HepG2 (cell line): ENCODE results near the gene OR4D9. TPM values are rescaled to one million over a fixed set of nuclear protein-coding genes. Genes with fewer than 3 reads are reported as not detected.
A peak's percentile ranks its signal among the peaks of the same experiment; 100 is the strongest.

ENCODE experiments used
- ATAC-seq: fragments of 200-7000 bp; cut with Tn5 transposase; 3 replicates; pipeline ENCODE4 v1.9.1; 2020; ENCODE audit warnings: mild to moderate bottlenecking, moderate library complexity
- BruUV-seq: library from RNA; stranded (reverse); fragments of 400-500 nt; replicated peaks from 2 replicates; lab custom pipeline; 2021; lab: Mats Ljungman, UMichigan
- CTCF ChIA-PET: fragments of 300-600 bp; formaldehyde crosslinking; extraction: SDS; loops from one replicate; lab custom pipeline; 2021; ENCODE audit warnings: low total read pairs, inconsistent platforms, low intra/inter-chr PET ratio; lab: Yijun Ruan, JAX
- POLR2A ChIA-PET: fragments of 350-600 bp; sonication (Branson Sonifier 250); formaldehyde crosslinking; loops from one replicate; lab custom pipeline; 2020; ENCODE audit warnings: antibody characterized with exemption, inconsistent platforms; lab: Yijun Ruan, JAX
- DNase-seq: peaks from one replicate; pipeline ENCODE4 v3.0.0-alpha.2; 2015; ENCODE audit warnings: low spot score
- FAIRE-seq: peaks from 3 replicates; lab custom pipeline; 2011; peaks lifted over from hg19 to GRCh38; lab: Jason Lieb, UNC
- H2AFZ ChIP-seq: one replicate; pipeline ENCODE4 v1.6.1; 2011; ENCODE audit warnings: low read length, inconsistent platforms
- H3K27ac ChIP-seq: fragments of 300-600 bp; 3 replicates; pipeline ENCODE4 v1.8.0; 2011; ENCODE audit warnings: mixed run types, mild to moderate bottlenecking, mixed read lengths, low read length, inconsistent platforms; ENCODE audit not compliant: insufficient read depth; ENCODE audit errors: extremely low read length
- H3K27me3 ChIP-seq, 2 experiments: fragments of 200-600 bp in 1 of 2; 2 replicates in 1 of 2; 3 replicates in 1 of 2; pipeline versions ENCODE4 v1.6.0 to v1.8.0; 2011; ENCODE audit warnings: low read length in 2 of 2, mild to moderate bottlenecking in 2 of 2, moderate library complexity in 2 of 2, inconsistent platforms in 1 of 2; ENCODE audit not compliant: insufficient read depth in 2 of 2, control insufficient read depth in 1 of 2
- H3K36me3 ChIP-seq, 2 experiments: fragments of 200-600 bp in 1 of 2; replicated peaks in 1 of 2; 2 replicates in 1 of 2; 3 replicates in 1 of 2; pipeline versions ENCODE4 v1.5.1 to v1.8.0; 2011; ENCODE audit warnings: low read length in 2 of 2, inconsistent platforms in 1 of 2; ENCODE audit not compliant: insufficient read depth in 2 of 2, control insufficient read depth in 1 of 2
- H3K4me1 ChIP-seq: 2 replicates; pipeline ENCODE4 v1.5.1; 2012; ENCODE audit warnings: low read length, inconsistent platforms; ENCODE audit not compliant: insufficient read depth
- H3K4me2 ChIP-seq: 2 replicates; pipeline ENCODE4 v1.6.0; 2011; ENCODE audit warnings: low read depth, low read length, inconsistent platforms
- H3K4me3 ChIP-seq, 3 experiments: fragments of 200-600 bp in 1 of 3; sonication (generic), shearing (Covaris generic) in 1 of 3; replicated peaks in 1 of 3; 2 replicates each; pipeline ENCODE4 v1.5.1; 2011 to 2016; ENCODE audit warnings: low read length in 3 of 3, inconsistent platforms in 2 of 3, low read depth in 2 of 3, mild to moderate bottlenecking in 2 of 3, control low read depth in 1 of 3, mixed read lengths in 1 of 3; ENCODE audit not compliant: insufficient read depth in 1 of 3
- H3K79me2 ChIP-seq: one replicate; pipeline ENCODE4 v1.6.1; 2011; ENCODE audit warnings: low read length, inconsistent platforms; ENCODE audit not compliant: insufficient read depth
- H3K9ac ChIP-seq: 2 replicates; pipeline ENCODE4 v1.6.0; 2011; ENCODE audit warnings: mild to moderate bottlenecking, low read depth, low read length, inconsistent platforms; ENCODE audit not compliant: insufficient read depth
- H3K9me3 ChIP-seq: 2 replicates; pipeline ENCODE4 v1.5.1; 2012; ENCODE audit warnings: mild to moderate bottlenecking, low read length
- H4K20me1 ChIP-seq: 2 replicates; pipeline ENCODE4 v1.6.0; 2011; ENCODE audit warnings: inconsistent platforms, mild to moderate bottlenecking, low read length, moderate library complexity; ENCODE audit not compliant: insufficient read depth
- HMGA1 ChIP-seq: sonication (generic); formaldehyde crosslinking; conservative IDR thresholded peaks from 2 replicates; pipeline ENCODE4 v1.4.0; 2020; ENCODE audit warnings: missing genetic modification reagents
- HNF4A ChIP-seq: sonication (generic); formaldehyde crosslinking; IDR thresholded peaks from 2 replicates; pipeline ENCODE4 v1.4.0; 2020; ENCODE audit warnings: missing genetic modification reagents
- RARA ChIP-seq: IDR thresholded peaks from 2 replicates; pipeline ENCODE4 v1.6.1; 2016; ENCODE audit warnings: missing genetic modification reagents, missing compliant biosample characterization
- SOX13 ChIP-seq, 3 experiments: fragments of 450-650 bp in 1 of 3; sonication (generic) in 1 of 3; formaldehyde crosslinking in 1 of 3; IDR thresholded peaks in 2 of 3; conservative IDR thresholded peaks in 1 of 3; 2 replicates each; pipeline versions ENCODE4 v1.5.0 to v1.6.1; 2016 to 2020; ENCODE audit warnings: antibody characterized with exemption in 1 of 3, mild to moderate bottlenecking in 1 of 3, missing compliant biosample characterization in 1 of 3, missing genetic modification reagents in 1 of 3, moderate library complexity in 1 of 3
- SOX6 ChIP-seq, 2 experiments: fragments of 450-650 bp in 1 of 2; sonication (generic) in 1 of 2; formaldehyde crosslinking in 1 of 2; IDR thresholded peaks; 2 replicates each; pipeline versions ENCODE4 v1.4.0 to v1.6.1; 2017 to 2020; ENCODE audit warnings: antibody characterized with exemption in 1 of 2, mild to moderate bottlenecking in 1 of 2, missing genetic modification reagents in 1 of 2
- ZEB1 ChIP-seq: IDR thresholded peaks from 2 replicates; pipeline ENCODE4 v1.6.1; 2012; ENCODE audit warnings: mild to moderate bottlenecking, low read depth, inconsistent platforms; ENCODE audit not compliant: insufficient replicate concordance
- ZNF343 ChIP-seq: sonication (generic); formaldehyde crosslinking; IDR thresholded peaks from 2 replicates; pipeline ENCODE4 v1.4.0; 2020; ENCODE audit warnings: mild to moderate bottlenecking, missing genetic modification reagents
- ZNF451 ChIP-seq: sonication (generic); formaldehyde crosslinking; IDR thresholded peaks from 2 replicates; pipeline ENCODE4 v1.5.0; 2020; ENCODE audit warnings: mild to moderate bottlenecking, missing genetic modification reagents
- WGBS: methylation state at CpG from one replicate; pipeline ENCODE4 v1.1.6; 2017; ENCODE audit warnings: low lambda C conversion rate; 5-methylcytosine and 5-hydroxymethylcytosine counted together
- in situ Hi-C: cut with HindIII; loops from 2 replicates; pipeline ENCODE4 v1.10.0; 2017; ENCODE audit warnings: low pct_unique_long_range_greater_than_20kb; ENCODE audit not compliant: extremely low pct_ligation_motif_present
- intact Hi-C: fragments of 100-400 bp; cut with micrococcal nuclease; formaldehyde crosslinking; loops from one replicate; pipeline ENCODE4 v1.10.0; 2022; ENCODE audit not compliant: unreplicated experiment
- polyA plus RNA-seq, 8 experiments: library from polyadenylated mRNA; depleted of rRNA in 3 of 8; stranded (reverse) in 7 of 8; unstranded in 1 of 8; fragments of >200 nt; fragmentation: Illumina TruSeq in 4 of 8; extraction: Trizol in 4 of 8; gene quantifications; 2 replicates each; pipeline versions ENCODE4 v1.2.1 to v1.2.3, GENCODE V29; 2011 to 2016; ENCODE audit warnings: low read depth in 4 of 8, missing spikeins in 1 of 8, mixed read lengths in 1 of 8; ENCODE audit not compliant: insufficient read depth in 1 of 8
- total RNA-seq, 5 experiments: library from RNA; depleted of rRNA; stranded (reverse); fragments of >200 nt; fragmentation: Illumina TruSeq; extraction: Trizol; gene quantifications; 2 replicates each; pipeline ENCODE4 v1.2.3, GENCODE V29; 2016; ENCODE audit warnings: low read depth in 1 of 5
- TF ChIP-seq, protein P1 (sequence below): sonication (generic); formaldehyde crosslinking; IDR thresholded peaks from 2 replicates; pipeline ENCODE4 v1.8.1; 2023; ENCODE audit warnings: mild to moderate bottlenecking, missing genetic modification reagents
- TF ChIP-seq, protein P2 (sequence below): sonication (generic); formaldehyde crosslinking; IDR thresholded peaks from 2 replicates; pipeline ENCODE4 v1.8.0; 2022; ENCODE audit warnings: mild to moderate bottlenecking, missing genetic modification reagents, borderline replicate concordance
- TF ChIP-seq, protein P3 (sequence below): sonication (generic); formaldehyde crosslinking; IDR thresholded peaks from 2 replicates; pipeline ENCODE4 v1.4.0; 2020; ENCODE audit warnings: missing genetic modification reagents
- TF ChIP-seq, protein P4 (sequence below): sonication (generic); formaldehyde crosslinking; IDR thresholded peaks from 2 replicates; pipeline ENCODE4 v1.8.1; 2023; ENCODE audit warnings: mild to moderate bottlenecking, missing genetic modification reagents, borderline replicate concordance
- TF ChIP-seq, protein P5 (sequence below): sonication (generic); formaldehyde crosslinking; conservative IDR thresholded peaks from 2 replicates; pipeline ENCODE4 v1.4.0; 2020; ENCODE audit warnings: missing genetic modification reagents

Gene OR4D9
- total and polyA plus RNA-seq, 2 of the 13 experiments (the other 11 are each of a cell fraction or from before 2014, with no cell fraction given), result not detected

DNA sequence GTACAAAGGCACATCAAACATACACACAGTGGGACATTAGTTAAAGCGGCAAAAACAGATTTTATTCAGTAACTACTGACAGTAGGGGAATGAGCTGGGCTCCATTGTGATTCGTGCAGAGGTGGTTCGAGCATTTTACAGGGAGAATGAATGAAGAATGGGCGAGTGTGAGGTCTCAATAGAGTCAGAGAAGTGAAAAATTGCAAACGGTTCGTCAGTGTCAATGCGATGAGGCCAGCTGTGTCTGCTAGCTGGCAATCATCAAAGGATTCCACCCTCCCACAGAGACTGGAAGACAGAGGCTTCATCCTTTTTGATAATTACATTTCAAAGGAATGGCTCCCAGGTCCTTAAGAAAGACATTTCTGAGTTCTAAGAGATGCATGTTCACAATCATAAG, 17.4 kb downstream of the OR4D9 start (continued):
- no peak for TF ChIP-seq ZEB1
- no peak for TF ChIP-seq HMGA1 (CRISPR knock-in tag)
- TF ChIP-seq, protein P1, sequence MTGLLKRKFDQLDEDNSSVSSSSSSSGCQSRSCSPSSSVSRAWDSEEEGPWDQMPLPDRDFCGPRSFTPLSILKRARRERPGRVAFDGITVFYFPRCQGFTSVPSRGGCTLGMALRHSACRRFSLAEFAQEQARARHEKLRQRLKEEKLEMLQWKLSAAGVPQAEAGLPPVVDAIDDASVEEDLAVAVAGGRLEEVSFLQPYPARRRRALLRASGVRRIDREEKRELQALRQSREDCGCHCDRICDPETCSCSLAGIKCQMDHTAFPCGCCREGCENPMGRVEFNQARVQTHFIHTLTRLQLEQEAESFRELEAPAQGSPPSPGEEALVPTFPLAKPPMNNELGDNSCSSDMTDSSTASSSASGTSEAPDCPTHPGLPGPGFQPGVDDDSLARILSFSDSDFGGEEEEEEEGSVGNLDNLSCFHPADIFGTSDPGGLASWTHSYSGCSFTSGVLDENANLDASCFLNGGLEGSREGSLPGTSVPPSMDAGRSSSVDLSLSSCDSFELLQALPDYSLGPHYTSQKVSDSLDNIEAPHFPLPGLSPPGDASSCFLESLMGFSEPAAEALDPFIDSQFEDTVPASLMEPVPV (CRISPR knock-in tag), result no peak
- TF ChIP-seq, protein P2, sequence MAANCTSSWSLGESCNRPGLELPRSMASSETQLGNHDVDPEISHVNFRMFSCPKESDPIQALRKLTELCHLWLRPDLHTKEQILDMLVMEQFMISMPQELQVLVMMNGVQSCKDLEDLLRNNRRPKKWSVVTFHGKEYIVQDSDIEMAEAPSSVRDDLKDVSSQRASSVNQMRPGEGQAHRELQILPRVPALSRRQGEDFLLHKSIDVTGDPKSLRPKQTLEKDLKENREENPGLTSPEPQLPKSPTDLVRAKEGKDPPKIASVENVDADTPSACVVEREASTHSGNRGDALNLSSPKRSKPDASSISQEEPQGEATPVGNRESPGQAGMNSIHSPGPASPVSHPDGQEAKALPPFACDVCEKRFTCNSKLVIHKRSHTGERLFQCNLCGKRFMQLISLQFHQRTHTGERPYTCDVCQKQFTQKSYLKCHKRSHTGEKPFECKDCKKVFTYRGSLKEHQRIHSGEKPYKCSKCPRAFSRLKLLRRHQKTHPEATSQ (CRISPR knock-in tag), result no peak

DNA sequence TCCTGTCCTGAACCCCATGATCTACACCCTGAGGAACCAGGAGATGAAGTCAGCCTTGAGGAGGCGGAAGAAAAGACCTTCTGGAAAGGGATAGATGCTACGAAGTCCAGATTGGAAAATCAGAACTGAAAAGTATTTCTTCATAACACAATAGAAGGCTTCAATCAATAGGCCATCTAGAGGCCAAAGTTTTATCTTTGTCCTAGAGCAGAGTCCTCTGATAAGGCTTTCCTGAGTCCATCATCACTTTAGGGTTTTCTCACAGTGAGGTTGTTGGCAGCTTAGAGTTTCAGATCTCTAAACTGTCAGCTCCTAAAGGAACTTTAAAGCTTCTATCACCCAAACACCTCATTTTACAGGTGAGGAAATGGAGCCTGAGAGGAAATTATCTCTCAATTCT, 21.3 kb downstream of the OR4D9 start:
- DNase-seq, result no peak
- H3K27ac ChIP-seq, result no peak overlapping the region
- peak; percentile 48 for ATAC-seq
- ChIA-PET POLR2A (no interaction called here), CTCF (no interaction called here)
- H3K36me3 ChIP-seq, result no peaks in the 10 kb centered on the region
- in situ Hi-C loops, result no loop called here
- 18% methylated on average over 2 of the region's 2 CpGs for WGBS
- H3K27me3 ChIP-seq, result peaks cover 0 to 4% of the 10 kb centered on the region in 2 experiments; a peak in 1 of 5 replicates
- intact Hi-C loops, result no loop called here
- H3K4me3 ChIP-seq, result no peak overlapping the region
- no peaks in the 10 kb centered on the region for H3K9me3 ChIP-seq
- no peak overlapping the region for H3K9ac ChIP-seq
- no peak overlapping the region for H2AFZ ChIP-seq
- no peaks in the 10 kb centered on the region for H4K20me1 ChIP-seq
- BruUV-seq, result no TSS peak
- FAIRE-seq, result no peak
- H3K79me2 ChIP-seq, result no peaks in the 10 kb centered on the region
- H3K4me2 ChIP-seq, result no peak overlapping the region
- no peak for TF ChIP-seq SOX13 (IDR thresholded peaks at IDR 0.05)
- 0 out of 4 replicates have a peak, but pooled peaks of 1 of the 2 experiments have one; percentile 18 for TF ChIP-seq SOX13 (CRISPR knock-in tag; conservative IDR thresholded peaks at IDR 0.05 in 1 of 2, IDR thresholded peaks at IDR 0.05 in 1 of 2)
- TF ChIP-seq ZNF343 (CRISPR knock-in tag), result no peak
- TF ChIP-seq, protein P3, sequence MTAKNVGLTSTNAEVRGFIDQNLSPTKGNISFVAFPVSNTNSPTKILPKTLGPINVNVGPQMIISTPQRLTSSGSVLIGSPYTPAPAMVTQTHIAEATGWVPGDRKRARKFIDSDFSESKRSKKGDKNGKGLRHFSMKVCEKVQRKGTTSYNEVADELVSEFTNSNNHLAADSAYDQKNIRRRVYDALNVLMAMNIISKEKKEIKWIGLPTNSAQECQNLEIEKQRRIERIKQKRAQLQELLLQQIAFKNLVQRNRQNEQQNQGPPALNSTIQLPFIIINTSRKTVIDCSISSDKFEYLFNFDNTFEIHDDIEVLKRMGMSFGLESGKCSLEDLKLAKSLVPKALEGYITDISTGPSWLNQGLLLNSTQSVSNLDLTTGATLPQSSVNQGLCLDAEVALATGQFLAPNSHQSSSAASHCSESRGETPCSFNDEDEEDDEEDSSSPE (CRISPR knock-in tag), result no peak
- TF ChIP-seq SOX6 (IDR thresholded peaks at IDR 0.05), result no peak
- TF ChIP-seq SOX6 (CRISPR knock-in tag; IDR thresholded peaks at IDR 0.05), result peak; percentile 50; the same call in 1 of the 2 replicates
- TF ChIP-seq, protein P4, sequence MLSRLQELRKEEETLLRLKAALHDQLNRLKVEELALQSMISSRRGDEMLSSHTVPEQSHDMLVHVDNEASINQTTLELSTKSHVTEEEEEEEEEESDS, result no peak
- peak; percentile 59 for TF ChIP-seq HNF4A (CRISPR knock-in tag)
- TF ChIP-seq, protein P5, sequence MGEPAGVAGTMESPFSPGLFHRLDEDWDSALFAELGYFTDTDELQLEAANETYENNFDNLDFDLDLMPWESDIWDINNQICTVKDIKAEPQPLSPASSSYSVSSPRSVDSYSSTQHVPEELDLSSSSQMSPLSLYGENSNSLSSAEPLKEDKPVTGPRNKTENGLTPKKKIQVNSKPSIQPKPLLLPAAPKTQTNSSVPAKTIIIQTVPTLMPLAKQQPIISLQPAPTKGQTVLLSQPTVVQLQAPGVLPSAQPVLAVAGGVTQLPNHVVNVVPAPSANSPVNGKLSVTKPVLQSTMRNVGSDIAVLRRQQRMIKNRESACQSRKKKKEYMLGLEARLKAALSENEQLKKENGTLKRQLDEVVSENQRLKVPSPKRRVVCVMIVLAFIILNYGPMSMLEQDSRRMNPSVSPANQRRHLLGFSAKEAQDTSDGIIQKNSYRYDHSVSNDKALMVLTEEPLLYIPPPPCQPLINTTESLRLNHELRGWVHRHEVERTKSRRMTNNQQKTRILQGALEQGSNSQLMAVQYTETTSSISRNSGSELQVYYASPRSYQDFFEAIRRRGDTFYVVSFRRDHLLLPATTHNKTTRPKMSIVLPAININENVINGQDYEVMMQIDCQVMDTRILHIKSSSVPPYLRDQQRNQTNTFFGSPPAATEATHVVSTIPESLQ (CRISPR knock-in tag), result no peak
- no peak for TF ChIP-seq ZNF451
- peak; percentile 32; the same call in 1 of the 2 replicates for TF ChIP-seq RARA
- H3K4me1 ChIP-seq, result peaks cover 19% of the 10 kb centered on the region
